Measurements from ENCODE around the gene ARL8A.

DNA sequence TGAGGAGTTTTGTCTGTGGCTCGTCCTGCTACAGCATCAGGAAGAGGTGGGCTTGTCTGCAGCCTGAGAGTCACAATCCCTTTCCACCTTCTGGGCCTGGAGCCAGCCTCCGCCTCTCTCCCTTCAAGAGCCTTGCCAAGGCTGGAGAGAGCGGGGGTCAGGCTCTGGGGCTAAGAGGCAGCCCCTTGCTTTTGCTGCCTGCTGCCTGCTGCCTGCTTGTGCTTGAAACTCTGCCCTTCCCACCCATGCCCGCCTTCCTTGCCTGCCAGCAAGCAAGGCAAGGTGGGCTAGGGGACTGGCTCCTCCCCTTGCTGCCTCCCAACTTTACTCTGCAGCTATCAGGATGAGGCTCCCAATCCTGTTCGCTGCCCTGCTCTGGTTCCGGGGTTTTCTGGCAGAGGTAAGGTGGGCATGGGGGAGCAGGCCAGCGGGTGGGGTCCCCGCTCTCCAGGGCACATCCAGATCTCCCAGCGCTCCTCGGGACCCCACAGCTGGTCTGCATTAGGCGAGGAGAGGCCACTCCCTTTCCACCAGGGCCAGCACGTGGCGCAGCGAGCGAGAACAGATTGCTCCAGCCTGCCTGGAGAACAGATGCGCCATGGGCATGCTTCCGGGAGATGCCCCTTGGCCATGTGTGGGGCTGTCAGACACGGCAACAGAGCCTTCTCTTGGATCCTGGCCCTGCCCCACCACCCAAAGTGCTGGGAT is 23.3 kb upstream of the ARL8A start:
- TF ChIP-seq, protein P1, sequence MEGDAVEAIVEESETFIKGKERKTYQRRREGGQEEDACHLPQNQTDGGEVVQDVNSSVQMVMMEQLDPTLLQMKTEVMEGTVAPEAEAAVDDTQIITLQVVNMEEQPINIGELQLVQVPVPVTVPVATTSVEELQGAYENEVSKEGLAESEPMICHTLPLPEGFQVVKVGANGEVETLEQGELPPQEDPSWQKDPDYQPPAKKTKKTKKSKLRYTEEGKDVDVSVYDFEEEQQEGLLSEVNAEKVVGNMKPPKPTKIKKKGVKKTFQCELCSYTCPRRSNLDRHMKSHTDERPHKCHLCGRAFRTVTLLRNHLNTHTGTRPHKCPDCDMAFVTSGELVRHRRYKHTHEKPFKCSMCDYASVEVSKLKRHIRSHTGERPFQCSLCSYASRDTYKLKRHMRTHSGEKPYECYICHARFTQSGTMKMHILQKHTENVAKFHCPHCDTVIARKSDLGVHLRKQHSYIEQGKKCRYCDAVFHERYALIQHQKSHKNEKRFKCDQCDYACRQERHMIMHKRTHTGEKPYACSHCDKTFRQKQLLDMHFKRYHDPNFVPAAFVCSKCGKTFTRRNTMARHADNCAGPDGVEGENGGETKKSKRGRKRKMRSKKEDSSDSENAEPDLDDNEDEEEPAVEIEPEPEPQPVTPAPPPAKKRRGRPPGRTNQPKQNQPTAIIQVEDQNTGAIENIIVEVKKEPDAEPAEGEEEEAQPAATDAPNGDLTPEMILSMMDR (IDR thresholded peaks at IDR 0.05): no peak
- TF ChIP-seq POLR2AphosphoS5 (IDR thresholded peaks at IDR 0.05; ENCODE audit: insufficient read depth in 1 of 2, low read depth in 1 of 2): peak in 1 of 2 donors; percentile 59
- TF ChIP-seq POLR2A (IDR thresholded peaks at IDR 0.05): no peak

All from vagina (tissue), 2 donors.